Panc1 (cell line): ENCODE data around the gene GRN.

ENCODE experiments used
- CTCF ChIP-seq: fragments of 450-650 bp; IDR thresholded peaks from 2 replicates; pipeline ENCODE4 v1.5.1; 2017; ENCODE audit warnings: mild to moderate bottlenecking
- POLR2AphosphoS5 ChIP-seq: IDR thresholded peaks from 2 replicates; pipeline ENCODE4 v1.6.1; 2012; ENCODE audit warnings: mild to moderate bottlenecking, low read depth, low read length, moderate library complexity
- REST ChIP-seq, 2 experiments: IDR thresholded peaks; 2 replicates each; pipeline ENCODE4 v1.6.1; 2011 to 2012; ENCODE audit warnings: low read depth in 2 of 2, control low read depth in 1 of 2, low read length in 1 of 2, mild to moderate bottlenecking in 1 of 2, moderate library complexity in 1 of 2; ENCODE audit not compliant: insufficient read depth in 1 of 2
- TCF7L2 ChIP-seq: IDR thresholded peaks from 2 replicates; pipeline ENCODE4 v1.6.1; 2011; ENCODE audit warnings: mild to moderate bottlenecking, low read depth, low read length, inconsistent platforms

DNA sequence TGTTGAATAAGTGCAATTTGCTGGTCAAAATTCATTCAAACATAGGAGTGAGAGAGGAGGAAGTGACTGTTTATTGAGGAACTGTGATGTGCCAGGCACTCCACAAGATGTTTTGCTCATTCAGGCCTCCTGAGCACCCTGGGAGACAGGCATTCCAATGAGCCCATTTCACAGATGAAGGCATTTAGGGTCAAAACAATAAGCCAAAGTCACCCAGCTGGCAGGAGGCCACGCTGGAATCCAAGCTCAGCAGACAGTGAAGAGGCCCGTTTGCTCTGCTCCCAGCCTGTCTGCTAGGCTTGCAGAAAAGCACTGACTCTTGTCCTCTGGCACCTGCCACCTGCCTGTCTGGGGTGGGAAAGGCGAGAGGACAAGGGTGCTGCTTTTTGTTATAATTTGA is 10.4 kb upstream of the GRN start:
- TF ChIP-seq CTCF = no peak
- TF ChIP-seq POLR2AphosphoS5 = no peak
- no peak for TF ChIP-seq REST (IDR thresholded peaks at IDR 0.05; ENCODE audit: insufficient read depth in 1 of 2, low read depth in 2 of 2, low read length in 1 of 2)
- TF ChIP-seq TCF7L2 = no peak
